HFFc6 (cell line): Measurements from ENCODE around the gene OTUB1. TPM values are rescaled to one million over a fixed set of nuclear protein-coding genes. Genes with fewer than 3 reads are reported as not detected.

Experiments
- DNase-seq: peaks from one replicate; pipeline ENCODE4 v3.0.0-alpha.2; 2018
- H3K27ac Mint-ChIP-seq: 2 replicates; pipeline ENCODE4 v1.8.0; 2020; ENCODE audit warnings: mild to moderate bottlenecking, mixed read lengths
- H3K27me3 Mint-ChIP-seq: 2 replicates; pipeline ENCODE4 v1.8.0; 2021; ENCODE audit warnings: mild to moderate bottlenecking, moderate library complexity, mixed read lengths; ENCODE audit not compliant: insufficient read depth
- H3K36me3 Mint-ChIP-seq: 2 replicates; pipeline ENCODE4 v1.8.0; 2021; ENCODE audit warnings: low read depth, mixed read lengths
- H3K4me1 Mint-ChIP-seq: 2 replicates; pipeline ENCODE4 v1.8.0; 2020; ENCODE audit warnings: low read depth, mixed read lengths
- H3K4me3 Mint-ChIP-seq: 2 replicates; pipeline ENCODE4 v1.8.0; 2020; ENCODE audit warnings: mild to moderate bottlenecking, moderate library complexity, mixed read lengths
- H3K9me3 Mint-ChIP-seq: 2 replicates; pipeline ENCODE4 v1.8.0; 2020; ENCODE audit warnings: mild to moderate bottlenecking, mixed read lengths
- CTCF ChIP-seq: fragments of 200-600 bp; sonication (generic); IDR thresholded peaks from 2 replicates; pipeline ENCODE4 v1.5.0; 2021; ENCODE audit warnings: antibody characterized with exemption, mild to moderate bottlenecking
- total RNA-seq, 6 experiments: library from RNA; stranded (reverse); fragmentation: NEBNext Ultra II Directional; extraction: Animal tissue kit (Norgen Biotek cat#: 25700); gene quantifications; 2 replicates in 1 of 6; 3 replicates in 5 of 6; pipeline ENCODE4 v1.2.3, GENCODE V29; 2021

The OTUB1 gene
- total RNA-seq, 6 experiments from 2014 or later: 84.4 to 98.2 (median 90.9) TPM

- DNase-seq: no peak
- Mint-ChIP-seq H3K9me3 (no peaks in the 10 kb centered on the region), H3K27ac (no peak overlapping the region), H3K4me1 (peaks cover 4% of the 10 kb centered on the region; the same call in 1 of the 2 replicates), H3K36me3 (no peaks in the 10 kb centered on the region), H3K27me3 (peaks cover 13% of the 10 kb centered on the region), H3K4me3 (no peak overlapping the region)
- no peak for TF ChIP-seq CTCF
These were observed 31.6 kb downstream of the OTUB1 start for GRCh38 chr11:64017945-64018224.

- Mint-ChIP-seq H3K9me3 (no peaks in the 10 kb centered on the region), H3K27me3 (peaks cover 13% of the 10 kb centered on the region), H3K36me3 (no peaks in the 10 kb centered on the region), H3K4me1 (peaks cover 4% of the 10 kb centered on the region; the same call in 1 of the 2 replicates), H3K27ac (no peak overlapping the region), H3K4me3 (no peak overlapping the region)
- no peak for TF ChIP-seq CTCF
- DNase-seq: no peak
These were observed 32.1 kb downstream of the OTUB1 start for GRCh38 chr11:64018310-64018709.

- no peak overlapping the region for H3K27ac Mint-ChIP-seq
- H3K4me3 Mint-ChIP-seq: no peak overlapping the region
- H3K4me1 Mint-ChIP-seq: peaks cover 4% of the 10 kb centered on the region; the same call in 1 of the 2 replicates
- DNase-seq: no peak
- H3K9me3 Mint-ChIP-seq: no peaks in the 10 kb centered on the region
- no peak for TF ChIP-seq CTCF
- no peaks in the 10 kb centered on the region for H3K36me3 Mint-ChIP-seq
- H3K27me3 Mint-ChIP-seq: peaks cover 13% of the 10 kb centered on the region
These were observed 33.1 kb downstream of the OTUB1 start for GRCh38 chr11:64019106-64020037.

- no peaks in the 10 kb centered on the region for H3K36me3 Mint-ChIP-seq
- no peak overlapping the region for H3K27ac Mint-ChIP-seq
- H3K4me3 Mint-ChIP-seq: no peak overlapping the region
- no peak for DNase-seq
- peaks cover 4% of the 10 kb centered on the region; the same call in 1 of the 2 replicates for H3K4me1 Mint-ChIP-seq
- H3K9me3 Mint-ChIP-seq: no peaks in the 10 kb centered on the region
- peaks cover 10% of the 10 kb centered on the region for H3K27me3 Mint-ChIP-seq
- no peak for TF ChIP-seq CTCF
These were observed 34.9 kb downstream of the OTUB1 start for GRCh38 chr11:64020976-64021756.

GRCh38 chr11:64021757-64022093 lies 35.5 kb downstream of the OTUB1 start:
- no peak for TF ChIP-seq CTCF
- Mint-ChIP-seq H3K27ac (no peak overlapping the region), H3K27me3 (peaks cover 12% of the 10 kb centered on the region), H3K9me3 (no peaks in the 10 kb centered on the region), H3K4me3 (no peak overlapping the region), H3K4me1 (peaks cover 4% of the 10 kb centered on the region; the same call in 1 of the 2 replicates), H3K36me3 (no peaks in the 10 kb centered on the region)
- DNase-seq: no peak
